Amygdala (tissue), 56 donors: Measurements from ENCODE around the gene QRFP.

ENCODE experiments used
- DNase-seq, 56 donors: peaks; one replicate each; lab custom pipeline; 2025; lab: John Stamatoyannopoulos, UW

Gene QRFP

GRCh38 chr9:130896233-130897014 lies at the start of gene QRFP:
TSS of gene QRFP (minus strand) at chr9:130896812. CDS start at chr9:130893838, 2,974 bp downstream.
- no peak for DNase-seq

- DNase-seq: no peak
Measured at GRCh38 chr9:130945173-130945572, 48.6 kb upstream of the QRFP start.

GRCh38 chr9:130944510-130945058 lies 48.0 kb upstream of the QRFP start:
- no peak for DNase-seq

- no peak for DNase-seq
Measured at GRCh38 chr9:130943777-130944176, 47.2 kb upstream of the QRFP start.

- DNase-seq: peak in 1 of 56 donors; percentile 21
Measured at GRCh38 chr9:130943221-130943620, 46.6 kb upstream of the QRFP start.

- no peak for DNase-seq
Measured at GRCh38 chr9:130942679-130943078, 46.1 kb upstream of the QRFP start.

GRCh38 chr9:130942084-130942483 lies 45.5 kb upstream of the QRFP start:
- no peak for DNase-seq

GRCh38 chr9:130940693-130941576 lies 44.3 kb upstream of the QRFP start:
- peak in 29 of 56 donors; percentile 6 to 71 (median 31) for DNase-seq

GRCh38 chr9:130940027-130940549 lies 43.5 kb upstream of the QRFP start:
- no peak for DNase-seq

GRCh38 chr9:130939405-130940026 lies 42.9 kb upstream of the QRFP start:
- no peak for DNase-seq

GRCh38 chr9:130938652-130939404 lies 42.2 kb upstream of the QRFP start, which contains the start of gene FIBCD1:
TSS of gene FIBCD1 (minus strand) at chr9:130939247. CDS start at chr9:130938607, 640 bp downstream.
- no peak for DNase-seq

GRCh38 chr9:130938184-130938651 lies 41.6 kb upstream of the QRFP start:
- DNase-seq: no peak

- no peak for DNase-seq
Measured at GRCh38 chr9:130937146-130938076, 40.8 kb upstream of the QRFP start.

GRCh38 chr9:130936285-130937117 lies 39.9 kb upstream of the QRFP start:
- DNase-seq: peak in 13 of 56 donors; percentile 7 to 52 (median 28)

- DNase-seq: no peak
Measured at GRCh38 chr9:130935648-130936271, 39.1 kb upstream of the QRFP start.

GRCh38 chr9:130934702-130935647 lies 38.4 kb upstream of the QRFP start:
- no peak for DNase-seq
